B cell (primary cell): Measurements from ENCODE around the gene NKX2-2. TPM values are rescaled to one million over a fixed set of nuclear protein-coding genes. Genes with fewer than 3 reads are reported as not detected.

Source experiments
- ATAC-seq: fragments of 200-7000 bp; cut with Tn5 transposase; one replicate; pipeline ENCODE4 v1.10.0; 2021; ENCODE audit warnings: low read depth, mild to moderate bottlenecking, moderate number of reproducible peaks, moderate library complexity
- CTCF ChIA-PET: fragments of 350-600 bp; sonication (Branson Sonifier 250); formaldehyde crosslinking; loops from one replicate; lab custom pipeline; 2021; ENCODE audit warnings: antibody characterized with exemption, inconsistent platforms; lab: Charles Lee
- POLR2A ChIA-PET: fragments of 350-600 bp; sonication (Branson Sonifier 250); formaldehyde crosslinking; loops from one replicate; lab custom pipeline; 2021; ENCODE audit warnings: antibody characterized with exemption; lab: Charles Lee
- DNase-seq: peaks from one replicate; pipeline ENCODE4 v3.0.0; 2013
- H2AFZ ChIP-seq: 2 replicates; pipeline ENCODE4 v1.6.1; 2012; ENCODE audit warnings: mild to moderate bottlenecking, low read depth, low read length; ENCODE audit not compliant: insufficient read depth, poor library complexity, severe bottlenecking
- H3K27ac ChIP-seq, 2 donors: 1 replicate in 1 of 2; 2 replicates in 1 of 2; pipeline ENCODE4 v1.5.1; 2012 to 2013; ENCODE audit warnings: low read length in 2 of 2, mild to moderate bottlenecking in 2 of 2, moderate library complexity in 1 of 2
- H3K27me3 ChIP-seq, 4 experiments: fragments of 200-600 bp in 1 of 4; sonication (generic) in 1 of 4; replicated peaks in 1 of 4; 1 replicate in 2 of 4; 2 replicates in 2 of 4; pipeline versions ENCODE4 v1.6.1 to v1.7.0; 2013 to 2016; ENCODE audit warnings: low read length in 3 of 4, mild to moderate bottlenecking in 2 of 4, mixed read lengths in 1 of 4, moderate library complexity in 1 of 4; ENCODE audit not compliant: insufficient read depth in 4 of 4, control insufficient read depth in 3 of 4; ENCODE audit errors: control extremely low read depth in 1 of 4
- H3K36me3 ChIP-seq, 2 experiments: replicated peaks in 1 of 2; 1 replicate in 1 of 2; 2 replicates in 1 of 2; pipeline versions ENCODE4 v1.6.1 to v1.7.1; 2013; ENCODE audit warnings: low read length in 1 of 2; ENCODE audit not compliant: insufficient read depth in 2 of 2, control insufficient read depth in 1 of 2; ENCODE audit errors: control extremely low read depth in 1 of 2, extremely low read depth in 1 of 2
- H3K4me1 ChIP-seq, 2 donors: fragments of 200-600 bp in 1 of 2; sonication (generic) in 1 of 2; 1 replicate in 1 of 2; 2 replicates in 1 of 2; pipeline versions ENCODE4 v1.5.1 to v1.6.1; 2013 to 2017; ENCODE audit warnings: low read length in 2 of 2; ENCODE audit not compliant: control insufficient read depth in 2 of 2, insufficient read depth in 2 of 2
- H3K4me2 ChIP-seq: replicated peaks from 2 replicates; pipeline ENCODE3; 2012; ENCODE audit warnings: mild to moderate bottlenecking, low read depth, low read length; ENCODE audit not compliant: poor library complexity, severe bottlenecking
- H3K4me3 ChIP-seq, 5 experiments: fragments of 200-600 bp in 1 of 5; sonication (generic) in 1 of 5; 1 replicate in 3 of 5; 2 replicates in 2 of 5; pipeline versions ENCODE4 v1.5.1 to v1.7.0; 2011 to 2016; ENCODE audit warnings: low read length in 4 of 5, mild to moderate bottlenecking in 4 of 5, low read depth in 2 of 5, control low read depth in 1 of 5, moderate library complexity in 1 of 5; ENCODE audit not compliant: insufficient read depth in 1 of 5; ENCODE audit errors: control extremely low read depth in 1 of 5, extremely low read depth in 1 of 5
- H3K79me2 ChIP-seq: fragments of 200-600 bp; sonication (generic); one replicate; pipeline ENCODE4 v1.6.0; 2016; ENCODE audit warnings: low read length; ENCODE audit not compliant: control insufficient read depth, insufficient read depth
- H3K9ac ChIP-seq: fragments of 200-600 bp; sonication (generic); 2 replicates; pipeline ENCODE4 v1.6.1; 2017; ENCODE audit warnings: mild to moderate bottlenecking, low read length, moderate library complexity
- H3K9me3 ChIP-seq, 3 donors: one replicate each; pipeline versions ENCODE4 v1.6.1 to v1.7.1; 2013; ENCODE audit warnings: low read length in 2 of 3; ENCODE audit not compliant: control insufficient read depth in 2 of 3, insufficient read depth in 1 of 3; ENCODE audit errors: control extremely low read depth in 1 of 3
- H4K20me1 ChIP-seq: 2 replicates; pipeline ENCODE4 v1.6.0; 2012; ENCODE audit warnings: mild to moderate bottlenecking, low read length; ENCODE audit not compliant: insufficient read depth, control insufficient read depth, poor library complexity, severe bottlenecking
- H3K27ac Mint-ChIP-seq: one replicate; pipeline ENCODE4 v1.8.0; 2021; ENCODE audit warnings: mixed read lengths
- H3K27me3 Mint-ChIP-seq: one replicate; pipeline ENCODE4 v1.8.0; 2021; ENCODE audit warnings: mixed read lengths
- H3K4me1 Mint-ChIP-seq: one replicate; pipeline ENCODE4 v1.8.0; 2021; ENCODE audit warnings: mixed read lengths
- H3K4me3 Mint-ChIP-seq: one replicate; pipeline ENCODE4 v1.8.0; 2021; ENCODE audit warnings: mixed read lengths
- H3K9me3 Mint-ChIP-seq: one replicate; pipeline ENCODE4 v1.8.0; 2022; ENCODE audit warnings: mixed read lengths; ENCODE audit not compliant: insufficient read depth
- EZH2 ChIP-seq: IDR thresholded peaks from 2 replicates; pipeline ENCODE4 v1.6.1; 2012; ENCODE audit warnings: borderline replicate concordance, low read depth, mild to moderate bottlenecking, moderate library complexity, low read length; ENCODE audit not compliant: insufficient read depth, poor library complexity, severe bottlenecking
- WGBS: methylation state at CpG from one replicate; pipeline ENCODE4 v1.1.5; 2013; ENCODE audit warnings: missing lambda C conversion rate; ENCODE audit not compliant: insufficient coverage; 5-methylcytosine and 5-hydroxymethylcytosine counted together
- intact Hi-C: fragments of 100-400 bp; cut with micrococcal nuclease; formaldehyde crosslinking; loops from one replicate; pipeline ENCODE4 v1.10.0; 2022
- polyA plus RNA-seq: library from polyadenylated mRNA; depleted of rRNA; stranded (reverse); fragments of >200 nt; gene quantifications from 2 replicates; pipeline ENCODE4 v1.2.3, GENCODE V29; 2012
- total RNA-seq, 2 donors: library from RNA; stranded (reverse); fragments of 120-200 nt in 1 of 2; gene quantifications; 1 replicate in 1 of 2; 2 replicates in 1 of 2; pipeline versions ENCODE4 v1.2.3 to v1.2.4, GENCODE V29; 2013 to 2022
- TF ChIP-seq, protein P1 (sequence below): fragments of 200-600 bp; IDR thresholded peaks from one replicate; pipeline ENCODE4 v1.8.0; 2022; ENCODE audit warnings: antibody characterized with exemption, mild to moderate bottlenecking

Gene NKX2-2
- total and polyA plus RNA-seq, 2 donors (not counting 1 experiment from before 2014, with no cell fraction given), result not detected

DNA sequence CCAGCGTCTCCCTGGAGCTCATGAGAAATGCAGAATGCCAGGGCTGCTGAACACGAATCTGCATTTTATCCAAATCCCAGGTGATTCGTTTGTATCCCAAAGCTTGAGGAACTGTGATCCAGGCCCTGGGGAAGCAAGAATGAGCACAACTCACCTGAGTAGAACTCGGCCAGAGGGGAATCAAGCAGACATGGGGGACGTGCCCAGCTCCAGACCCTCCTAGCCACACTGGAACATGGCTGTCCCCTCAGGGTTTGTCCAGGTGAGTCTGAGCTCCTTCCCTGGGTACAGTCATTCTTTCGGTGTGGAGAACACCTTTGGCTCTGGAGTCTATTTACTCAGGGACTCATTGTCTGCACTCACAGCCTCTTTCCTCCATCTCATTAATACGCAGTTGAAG, 13.3 kb downstream of the NKX2-2 start:
- ChIA-PET CTCF (interaction anchor here (1.1 to 2.1 kb wide), 2 partner anchors 266 to 641 kb away, joined by 3 to 5 read pairs; no protein-coding TSS in a partner anchor), POLR2A (no interaction called here)
- peaks cover 44% of the 10 kb centered on the region for H3K27me3 Mint-ChIP-seq
- H3K4me1 ChIP-seq, result peaks cover 7% of the 10 kb centered on the region in 2 donors
- H2AFZ ChIP-seq, result no peak overlapping the region
- no peaks in the 10 kb centered on the region for H3K79me2 ChIP-seq
- no peak for DNase-seq
- H3K27me3 ChIP-seq, result peaks cover 0 to 30% (median 9%) of the 10 kb centered on the region in 4 experiments
- no peak overlapping the region for H3K27ac ChIP-seq
- 81% methylated on average over 6 of the region's 7 CpGs for WGBS
- no peak overlapping the region for H3K4me2 ChIP-seq
- no peak for TF ChIP-seq EZH2
- TF ChIP-seq, protein P1, sequence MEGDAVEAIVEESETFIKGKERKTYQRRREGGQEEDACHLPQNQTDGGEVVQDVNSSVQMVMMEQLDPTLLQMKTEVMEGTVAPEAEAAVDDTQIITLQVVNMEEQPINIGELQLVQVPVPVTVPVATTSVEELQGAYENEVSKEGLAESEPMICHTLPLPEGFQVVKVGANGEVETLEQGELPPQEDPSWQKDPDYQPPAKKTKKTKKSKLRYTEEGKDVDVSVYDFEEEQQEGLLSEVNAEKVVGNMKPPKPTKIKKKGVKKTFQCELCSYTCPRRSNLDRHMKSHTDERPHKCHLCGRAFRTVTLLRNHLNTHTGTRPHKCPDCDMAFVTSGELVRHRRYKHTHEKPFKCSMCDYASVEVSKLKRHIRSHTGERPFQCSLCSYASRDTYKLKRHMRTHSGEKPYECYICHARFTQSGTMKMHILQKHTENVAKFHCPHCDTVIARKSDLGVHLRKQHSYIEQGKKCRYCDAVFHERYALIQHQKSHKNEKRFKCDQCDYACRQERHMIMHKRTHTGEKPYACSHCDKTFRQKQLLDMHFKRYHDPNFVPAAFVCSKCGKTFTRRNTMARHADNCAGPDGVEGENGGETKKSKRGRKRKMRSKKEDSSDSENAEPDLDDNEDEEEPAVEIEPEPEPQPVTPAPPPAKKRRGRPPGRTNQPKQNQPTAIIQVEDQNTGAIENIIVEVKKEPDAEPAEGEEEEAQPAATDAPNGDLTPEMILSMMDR, result no peak
- H3K4me3 ChIP-seq, result no peak overlapping the region
- H4K20me1 ChIP-seq, result no peaks in the 10 kb centered on the region
- no peaks in the 10 kb centered on the region for H3K9me3 Mint-ChIP-seq
- no peak overlapping the region for H3K4me3 Mint-ChIP-seq
- no peak for ATAC-seq
- H3K9ac ChIP-seq, result no peak overlapping the region
- H3K27ac Mint-ChIP-seq, result no peak overlapping the region
- H3K4me1 Mint-ChIP-seq, result peaks cover 9% of the 10 kb centered on the region
- peaks cover 0 to 3% (median 0%) of the 10 kb centered on the region in 3 donors for H3K9me3 ChIP-seq
- H3K36me3 ChIP-seq, result no peaks in the 10 kb centered on the region
- intact Hi-C loops, result no loop called here

DNA sequence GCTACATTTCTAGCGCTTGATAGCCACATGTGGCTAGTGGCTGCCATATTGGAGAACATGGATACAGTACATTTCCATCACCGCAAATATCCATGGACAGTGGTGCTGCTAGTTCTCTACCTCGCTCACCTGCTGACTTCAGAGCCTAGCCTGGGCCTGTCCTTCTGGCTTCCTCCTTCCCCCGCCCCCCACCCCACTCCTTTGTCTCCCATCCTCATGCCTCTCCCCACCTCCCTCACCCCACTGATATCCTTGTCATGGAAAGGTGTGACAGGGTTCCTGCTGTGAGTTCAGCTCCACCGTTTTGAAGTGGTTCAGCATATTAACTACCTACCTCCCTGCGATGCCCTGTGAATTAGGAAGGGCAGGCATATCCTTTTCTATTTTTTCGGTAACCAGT, 14.2 kb downstream of the NKX2-2 start:
- H3K9ac ChIP-seq, result no peak overlapping the region
- peaks cover 39% of the 10 kb centered on the region for H3K27me3 Mint-ChIP-seq
- no peak overlapping the region for H3K27ac Mint-ChIP-seq
- H3K27me3 ChIP-seq, result peaks cover 0 to 21% (median 4%) of the 10 kb centered on the region in 4 experiments
- H3K9me3 Mint-ChIP-seq, result no peaks in the 10 kb centered on the region
- H2AFZ ChIP-seq, result no peak overlapping the region
- TF ChIP-seq, protein P1, result no peak
- no peak for TF ChIP-seq EZH2
- ChIA-PET POLR2A (no interaction called here), CTCF (interaction anchor here (2.1 kb wide), 1 partner anchor 640 kb away, joined by 5 read pairs; no protein-coding TSS in a partner anchor)
- peaks cover under 1% of the 10 kb centered on the region for H3K4me1 Mint-ChIP-seq
- H3K4me3 ChIP-seq, result no peak overlapping the region
- ATAC-seq (no peak), DNase-seq (no peak)
- H3K4me2 ChIP-seq, result no peak overlapping the region
- intact Hi-C loops, result no loop called here
- no peak overlapping the region for H3K27ac ChIP-seq
- H3K9me3 ChIP-seq, result no peaks in the 10 kb centered on the region
- 79% methylated on average over 3 of the region's 7 CpGs for WGBS
- H4K20me1 ChIP-seq, result no peaks in the 10 kb centered on the region
- no peaks in the 10 kb centered on the region for H3K79me2 ChIP-seq
- no peaks in the 10 kb centered on the region for H3K36me3 ChIP-seq
- H3K4me3 Mint-ChIP-seq, result no peak overlapping the region
- H3K4me1 ChIP-seq, result no peaks in the 10 kb centered on the region
